Type B pancreatic cell (in vitro differentiated cells): Measurements from ENCODE around the gene SLC6A3. TPM values are rescaled to one million over a fixed set of nuclear protein-coding genes. Genes with fewer than 3 reads are reported as not detected.

ENCODE experiments used
- DNase-seq: peaks from one replicate; pipeline ENCODE4 v3.0.0; 2021; ENCODE audit warnings: mixed read lengths; ENCODE audit not compliant: unreplicated experiment; ENCODE audit errors: extremely low spot score
- H3K27ac Mint-ChIP-seq: 2 replicates; pipeline ENCODE4 v1.8.0; 2021; ENCODE audit warnings: mild to moderate bottlenecking, mixed read lengths
- H3K27me3 Mint-ChIP-seq: 2 replicates; pipeline ENCODE4 v1.8.0; 2021; ENCODE audit warnings: mixed read lengths
- H3K36me3 Mint-ChIP-seq: 2 replicates; pipeline ENCODE4 v1.8.0; 2021; ENCODE audit warnings: mixed read lengths
- H3K4me1 Mint-ChIP-seq: one replicate; pipeline ENCODE4 v1.8.0; 2021; ENCODE audit warnings: mixed read lengths; ENCODE audit not compliant: unreplicated experiment
- H3K4me3 Mint-ChIP-seq: 2 replicates; pipeline ENCODE4 v1.8.0; 2021; ENCODE audit warnings: mild to moderate bottlenecking, mixed read lengths
- H3K9me3 Mint-ChIP-seq: 2 replicates; pipeline ENCODE4 v1.8.0; 2021; ENCODE audit warnings: mixed read lengths
- CTCF ChIP-seq: fragments of 200-600 bp; sonication (generic); conservative IDR thresholded peaks from 2 replicates; pipeline ENCODE4 v1.5.0; 2021; ENCODE audit warnings: antibody characterized with exemption, mild to moderate bottlenecking
- total RNA-seq: library from RNA; stranded (reverse); gene quantifications from 2 replicates; pipeline ENCODE4 v1.2.1, GENCODE V29; 2021; ENCODE audit warnings: low replicate concordance

Gene SLC6A3
- total RNA-seq, 1 donor from 2014 or later, result 0.19 TPM

GRCh38 chr5:1384521-1384920 is 60.7 kb downstream of the SLC6A3 start:
- H3K27me3 Mint-ChIP-seq, result peaks cover 74% of the 10 kb centered on the region
- H3K9me3 Mint-ChIP-seq, result no peaks in the 10 kb centered on the region
- no peak for TF ChIP-seq CTCF
- H3K4me1 Mint-ChIP-seq, result peaks cover 19% of the 10 kb centered on the region
- no peak overlapping the region for H3K27ac Mint-ChIP-seq
- DNase-seq, result no peak
- peaks cover 4% of the 10 kb centered on the region for H3K36me3 Mint-ChIP-seq
- H3K4me3 Mint-ChIP-seq, result no peak overlapping the region

GRCh38 chr5:1383886-1384401 is 61.3 kb downstream of the SLC6A3 start:
- H3K36me3 Mint-ChIP-seq, result peaks cover 4% of the 10 kb centered on the region
- no peaks in the 10 kb centered on the region for H3K9me3 Mint-ChIP-seq
- peaks cover 19% of the 10 kb centered on the region for H3K4me1 Mint-ChIP-seq
- no peak overlapping the region for H3K4me3 Mint-ChIP-seq
- DNase-seq, result no peak
- no peak overlapping the region for H3K27ac Mint-ChIP-seq
- peaks cover 71% of the 10 kb centered on the region for H3K27me3 Mint-ChIP-seq
- no peak for TF ChIP-seq CTCF

GRCh38 chr5:1383344-1383743 is 61.9 kb downstream of the SLC6A3 start:
- Mint-ChIP-seq H3K9me3 (no peaks in the 10 kb centered on the region), H3K27ac (no peak overlapping the region), H3K4me3 (no peak overlapping the region), H3K27me3 (peaks cover 71% of the 10 kb centered on the region), H3K4me1 (peaks cover 19% of the 10 kb centered on the region), H3K36me3 (no peaks in the 10 kb centered on the region)
- no peak for DNase-seq
- TF ChIP-seq CTCF, result no peak

GRCh38 chr5:1382248-1382700 is 63.0 kb downstream of the SLC6A3 start:
- no peak for TF ChIP-seq CTCF
- H3K4me1 Mint-ChIP-seq, result peaks cover 19% of the 10 kb centered on the region
- H3K9me3 Mint-ChIP-seq, result no peaks in the 10 kb centered on the region
- DNase-seq, result no peak
- H3K36me3 Mint-ChIP-seq, result no peaks in the 10 kb centered on the region
- H3K27me3 Mint-ChIP-seq, result peaks cover 62% of the 10 kb centered on the region
- no peak overlapping the region for H3K27ac Mint-ChIP-seq
- no peak overlapping the region for H3K4me3 Mint-ChIP-seq

GRCh38 chr5:1381370-1382247 is 63.6 kb downstream of the SLC6A3 start:
- no peak for TF ChIP-seq CTCF

More at GRCh38 chr5:1381370-1382247, 63.6 kb downstream of the SLC6A3 start:
- no peak for DNase-seq
- peaks cover 61% of the 10 kb centered on the region for H3K27me3 Mint-ChIP-seq
- H3K36me3 Mint-ChIP-seq, result no peaks in the 10 kb centered on the region
- peaks cover 14% of the 10 kb centered on the region for H3K4me1 Mint-ChIP-seq
- peak overlapping the region; percentile 44 for H3K4me3 Mint-ChIP-seq
- peak overlapping the region; percentile 18 for H3K27ac Mint-ChIP-seq
- no peaks in the 10 kb centered on the region for H3K9me3 Mint-ChIP-seq
